ENCODE data around the gene OPCML. TPM values are rescaled to one million over a fixed set of nuclear protein-coding genes. Genes with fewer than 3 reads are reported as not detected.

The OPCML gene
- total and polyA plus RNA-seq, 2 donors (not counting 1 experiment from before 2014, with no cell fraction given), result not detected

DNA sequence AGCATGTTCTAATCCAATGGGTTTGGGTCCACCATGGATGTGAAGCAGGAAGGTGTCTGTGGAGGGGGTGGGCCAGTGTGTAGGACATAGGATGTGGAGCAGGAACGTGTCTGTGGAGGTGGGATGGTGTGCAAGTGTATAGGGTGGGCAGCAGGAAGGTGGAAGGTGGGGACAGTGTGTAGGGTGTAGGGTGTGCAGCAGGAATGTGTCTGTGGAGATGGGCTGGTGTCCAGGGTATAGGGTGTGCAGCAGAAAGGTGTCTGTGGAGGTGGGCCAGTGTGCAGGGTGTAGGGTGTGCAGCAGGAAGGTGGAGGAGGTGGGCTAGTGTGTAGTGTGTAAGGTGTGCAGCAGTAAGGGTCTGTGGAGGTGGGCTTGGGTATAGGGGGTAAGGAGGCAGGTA is 1093.9 kb downstream of the OPCML start:
- 55% methylated on average over 1 of the region's 1 CpG for WGBS (ENCODE audit: insufficient coverage)
- Histone ChIP-seq H3K4me1 (ENCODE audit: control insufficient read depth in 2 of 2, insufficient read depth in 2 of 2, low read length in 2 of 2) (no peaks in the 10 kb centered on the region), H2AFZ (ENCODE audit: insufficient read depth, low read depth, low read length, poor library complexity, severe bottlenecking) (no peak overlapping the region), H3K27ac (ENCODE audit: low read length in 2 of 2) (no peak overlapping the region), H3K79me2 (ENCODE audit: control insufficient read depth, insufficient read depth, low read length) (no peaks in the 10 kb centered on the region), H3K27me3 (replicated peaks in 1 of 4; ENCODE audit: control extremely low read depth in 1 of 4, control insufficient read depth in 3 of 4, insufficient read depth in 4 of 4, low read length in 3 of 4) (no peaks in the 10 kb centered on the region), H3K36me3 (replicated peaks in 1 of 2; ENCODE audit: control extremely low read depth in 1 of 2, control insufficient read depth in 1 of 2, extremely low read depth in 1 of 2, insufficient read depth in 2 of 2, low read length in 1 of 2) (no peaks in the 10 kb centered on the region), H4K20me1 (ENCODE audit: control insufficient read depth, insufficient read depth, low read length, poor library complexity, severe bottlenecking) (no peaks in the 10 kb centered on the region), H3K4me3 (ENCODE audit: control extremely low read depth in 1 of 5, extremely low read depth in 1 of 5, insufficient read depth in 1 of 5, low read depth in 2 of 5, low read length in 4 of 5) (no peak overlapping the region), H3K9me3 (ENCODE audit: control extremely low read depth in 1 of 3, control insufficient read depth in 2 of 3, insufficient read depth in 1 of 3, low read length in 2 of 3) (peaks cover 0 to 10% (median 0%) of the 10 kb centered on the region in 3 donors), H3K9ac (ENCODE audit: low read length) (no peak overlapping the region), H3K4me2 (replicated peaks; ENCODE audit: low read depth, low read length, poor library complexity, severe bottlenecking) (no peak overlapping the region)
- POLR2A ChIA-PET, result no interaction called here
- ATAC-seq (ENCODE audit: low read depth), result no peak
- Mint-ChIP-seq H3K27me3 (no peaks in the 10 kb centered on the region), H3K4me3 (no peak overlapping the region), H3K9me3 (ENCODE audit: insufficient read depth) (no peaks in the 10 kb centered on the region), H3K27ac (no peak overlapping the region), H3K4me1 (no peaks in the 10 kb centered on the region)
- DNase-seq, result no peak
- TF ChIP-seq, protein P1, sequence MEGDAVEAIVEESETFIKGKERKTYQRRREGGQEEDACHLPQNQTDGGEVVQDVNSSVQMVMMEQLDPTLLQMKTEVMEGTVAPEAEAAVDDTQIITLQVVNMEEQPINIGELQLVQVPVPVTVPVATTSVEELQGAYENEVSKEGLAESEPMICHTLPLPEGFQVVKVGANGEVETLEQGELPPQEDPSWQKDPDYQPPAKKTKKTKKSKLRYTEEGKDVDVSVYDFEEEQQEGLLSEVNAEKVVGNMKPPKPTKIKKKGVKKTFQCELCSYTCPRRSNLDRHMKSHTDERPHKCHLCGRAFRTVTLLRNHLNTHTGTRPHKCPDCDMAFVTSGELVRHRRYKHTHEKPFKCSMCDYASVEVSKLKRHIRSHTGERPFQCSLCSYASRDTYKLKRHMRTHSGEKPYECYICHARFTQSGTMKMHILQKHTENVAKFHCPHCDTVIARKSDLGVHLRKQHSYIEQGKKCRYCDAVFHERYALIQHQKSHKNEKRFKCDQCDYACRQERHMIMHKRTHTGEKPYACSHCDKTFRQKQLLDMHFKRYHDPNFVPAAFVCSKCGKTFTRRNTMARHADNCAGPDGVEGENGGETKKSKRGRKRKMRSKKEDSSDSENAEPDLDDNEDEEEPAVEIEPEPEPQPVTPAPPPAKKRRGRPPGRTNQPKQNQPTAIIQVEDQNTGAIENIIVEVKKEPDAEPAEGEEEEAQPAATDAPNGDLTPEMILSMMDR (IDR thresholded peaks at IDR 0.05), result no peak
- TF ChIP-seq EZH2 (IDR thresholded peaks at IDR 0.05; ENCODE audit: borderline replicate concordance, insufficient read depth, low read depth, low read length, poor library complexity, severe bottlenecking), result no peak
- CTCF ChIA-PET, result no interaction called here
- intact Hi-C loops (cut with micrococcal nuclease), result no loop called here

DNA sequence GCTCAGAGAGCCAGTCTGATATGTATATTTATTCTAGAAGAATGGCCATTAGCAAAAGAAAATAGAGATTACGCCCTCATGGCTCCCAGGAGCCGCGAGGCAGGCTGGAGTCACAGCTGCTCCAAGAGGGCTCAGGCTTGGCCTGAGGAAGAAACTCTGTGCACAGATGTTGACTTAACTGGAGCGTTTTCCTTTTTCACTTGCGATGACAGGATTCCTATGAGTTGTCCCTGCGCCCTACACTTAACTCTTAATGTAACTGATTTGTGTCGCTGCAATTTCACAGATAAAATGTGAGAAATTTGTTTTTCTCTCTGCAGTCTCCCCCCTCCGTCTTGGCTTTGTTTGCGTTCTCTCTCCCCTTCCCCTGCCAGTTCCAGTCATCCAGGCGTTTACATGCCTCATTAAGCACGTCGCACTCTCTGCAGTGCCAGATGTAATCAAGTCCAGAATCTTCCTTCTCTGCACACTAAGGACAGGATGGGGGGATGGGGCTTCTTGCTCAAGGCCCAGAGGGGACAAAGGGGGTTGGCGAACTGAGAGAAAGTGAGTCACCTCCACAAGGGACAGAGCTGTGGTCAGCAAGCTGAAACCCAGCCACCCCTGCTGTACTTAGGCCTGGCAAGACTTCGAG is 1101.8 kb downstream of the OPCML start:
- 48% methylated on average over 8 of the region's 14 CpGs for WGBS (ENCODE audit: insufficient coverage)
- no peaks in the 10 kb centered on the region for H3K4me1 Mint-ChIP-seq

More for the DNA sequence above, 1101.8 kb downstream of the OPCML start:
- no peaks in the 10 kb centered on the region for H3K9me3 Mint-ChIP-seq (ENCODE audit: insufficient read depth)
- no peaks in the 10 kb centered on the region for H3K79me2 ChIP-seq (ENCODE audit: control insufficient read depth, insufficient read depth, low read length)
- no peaks in the 10 kb centered on the region for H4K20me1 ChIP-seq (ENCODE audit: control insufficient read depth, insufficient read depth, low read length, poor library complexity, severe bottlenecking)
- no peak overlapping the region for H3K27ac ChIP-seq (ENCODE audit: low read length in 2 of 2)
- no peak overlapping the region for H3K4me3 Mint-ChIP-seq
- H3K4me1 ChIP-seq (ENCODE audit: control insufficient read depth in 2 of 2, insufficient read depth in 2 of 2, low read length in 2 of 2), result no peaks in the 10 kb centered on the region
- no peak overlapping the region for H2AFZ ChIP-seq (ENCODE audit: insufficient read depth, low read depth, low read length, poor library complexity, severe bottlenecking)
- ATAC-seq (ENCODE audit: low read depth) (no peak), DNase-seq (no peak)
- no peaks in the 10 kb centered on the region for H3K27me3 ChIP-seq (replicated peaks in 1 of 4; ENCODE audit: control extremely low read depth in 1 of 4, control insufficient read depth in 3 of 4, insufficient read depth in 4 of 4, low read length in 3 of 4)
- intact Hi-C loops (cut with micrococcal nuclease), result no loop called here
- H3K9ac ChIP-seq (ENCODE audit: low read length), result no peak overlapping the region
- H3K27ac Mint-ChIP-seq, result no peak overlapping the region
- H3K9me3 ChIP-seq (ENCODE audit: control extremely low read depth in 1 of 3, control insufficient read depth in 2 of 3, insufficient read depth in 1 of 3, low read length in 2 of 3), result peaks cover 0 to 12% (median 0%) of the 10 kb centered on the region in 3 donors
- POLR2A ChIA-PET, result no interaction called here
- CTCF ChIA-PET, result no interaction called here
- no peaks in the 10 kb centered on the region for H3K36me3 ChIP-seq (replicated peaks in 1 of 2; ENCODE audit: control extremely low read depth in 1 of 2, control insufficient read depth in 1 of 2, extremely low read depth in 1 of 2, insufficient read depth in 2 of 2, low read length in 1 of 2)
- TF ChIP-seq EZH2 (IDR thresholded peaks at IDR 0.05; ENCODE audit: borderline replicate concordance, insufficient read depth, low read depth, low read length, poor library complexity, severe bottlenecking), result no peak
- TF ChIP-seq, protein P1 (IDR thresholded peaks at IDR 0.05), result no peak
- no peak overlapping the region for H3K4me2 ChIP-seq (replicated peaks; ENCODE audit: low read depth, low read length, poor library complexity, severe bottlenecking)
- no peak overlapping the region for H3K4me3 ChIP-seq (ENCODE audit: control extremely low read depth in 1 of 5, extremely low read depth in 1 of 5, insufficient read depth in 1 of 5, low read depth in 2 of 5, low read length in 4 of 5)
- H3K27me3 Mint-ChIP-seq, result no peaks in the 10 kb centered on the region
